ENCODE data around the gene MTOR.
"Not testable (repeated sequence)": the region's sequence is repeated elsewhere in the genome, so short reads cannot be mapped to it uniquely, and the experiment has no call there.

MTOR gene

GRCh38 chr1:11214698-11215380 is 47.5 kb downstream of the MTOR start:
- no peak for FAIRE-seq

GRCh38 chr1:11211925-11212587 is 50.3 kb downstream of the MTOR start:
- FAIRE-seq = no peak

- no peak for FAIRE-seq
Observed at GRCh38 chr1:11211461-11211860, 50.9 kb downstream of the MTOR start.

- FAIRE-seq = no peak
Observed at GRCh38 chr1:11207898-11208611, 54.3 kb downstream of the MTOR start.

- no peak for FAIRE-seq
Observed at GRCh38 chr1:11204396-11205190, 57.8 kb downstream of the MTOR start.

- FAIRE-seq = no peak
Observed at GRCh38 chr1:11198851-11199594, 63.3 kb downstream of the MTOR start.

GRCh38 chr1:11198257-11198656 is 64.1 kb downstream of the MTOR start:
- FAIRE-seq = no peak

GRCh38 chr1:11197359-11197758 is 65.0 kb downstream of the MTOR start:
- no peak for FAIRE-seq

GRCh38 chr1:11196945-11197344 is 65.4 kb downstream of the MTOR start:
- no peak for FAIRE-seq

GRCh38 chr1:11194407-11195176 is 67.8 kb downstream of the MTOR start:
- no peak for FAIRE-seq

- FAIRE-seq = no peak
Observed at GRCh38 chr1:11193376-11193775, 69.0 kb downstream of the MTOR start.

- FAIRE-seq = no peak
Observed at GRCh38 chr1:11188858-11189451, 73.4 kb downstream of the MTOR start, which contains the start of gene ANGPTL7. ANGPTL7 (plus strand) TSS chr1:11189355; CDS start chr1:11189580, 225 bp downstream.

GRCh38 chr1:11188381-11188780 is 74.0 kb downstream of the MTOR start:
- no peak for FAIRE-seq

GRCh38 chr1:11187931-11188330 is 74.4 kb downstream of the MTOR start:
- no peak for FAIRE-seq

GRCh38 chr1:11187494-11187893 is 74.9 kb downstream of the MTOR start:
- FAIRE-seq = no peak

GRCh38 chr1:11187000-11187399 is 75.4 kb downstream of the MTOR start:
- FAIRE-seq = no peak

- no peak for FAIRE-seq
Observed at GRCh38 chr1:11184973-11185372, 77.4 kb downstream of the MTOR start.

- no peak for FAIRE-seq
Observed at GRCh38 chr1:11182884-11183283, 79.5 kb downstream of the MTOR start.

- FAIRE-seq = no peak
Observed at GRCh38 chr1:11180342-11180744, 82.0 kb downstream of the MTOR start.

- not testable (repeated sequence) for FAIRE-seq
Observed at GRCh38 chr1:11179749-11180148, 82.6 kb downstream of the MTOR start.

GRCh38 chr1:11179125-11179524 is 83.2 kb downstream of the MTOR start:
- no peak for FAIRE-seq

All from G401.6 (cell line).